ENCODE measurements around the gene TRPM2.

The TRPM2 gene

DNA sequence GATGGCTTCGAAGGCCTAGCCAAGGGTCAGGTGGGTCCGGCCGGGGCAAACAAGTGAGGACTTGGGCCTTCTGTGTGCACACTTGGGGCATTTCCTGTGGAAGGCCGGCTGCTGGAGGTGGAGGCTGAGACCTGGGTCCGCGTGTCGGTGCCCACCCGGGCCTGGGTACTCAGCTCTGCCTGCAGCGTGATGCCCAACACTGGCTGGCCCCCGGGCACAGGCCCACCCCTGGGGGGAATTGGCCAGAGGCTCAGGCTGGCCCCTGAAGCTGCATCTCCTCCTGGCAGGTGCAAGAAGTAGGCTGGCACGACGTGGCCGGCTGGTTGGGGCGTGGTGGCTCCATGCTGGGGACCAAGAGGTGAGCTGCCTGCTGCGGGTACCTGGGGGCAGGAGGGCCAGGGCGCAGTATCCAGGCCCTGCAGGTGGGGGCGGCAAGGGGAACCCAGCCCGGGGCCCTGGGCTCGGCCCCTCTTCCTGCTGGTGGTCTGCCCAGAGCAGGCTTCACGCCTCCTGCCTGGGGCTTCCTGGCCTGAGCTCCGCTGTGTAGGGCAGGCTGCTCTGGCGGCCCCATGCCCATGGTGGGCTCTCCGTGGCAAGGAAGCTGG lies 31.5 kb upstream of the TRPM2 start:
- DNase-seq (ENCODE audit: insufficient read length, low spot score) (no peak), FAIRE-seq (no peak)

DNA sequence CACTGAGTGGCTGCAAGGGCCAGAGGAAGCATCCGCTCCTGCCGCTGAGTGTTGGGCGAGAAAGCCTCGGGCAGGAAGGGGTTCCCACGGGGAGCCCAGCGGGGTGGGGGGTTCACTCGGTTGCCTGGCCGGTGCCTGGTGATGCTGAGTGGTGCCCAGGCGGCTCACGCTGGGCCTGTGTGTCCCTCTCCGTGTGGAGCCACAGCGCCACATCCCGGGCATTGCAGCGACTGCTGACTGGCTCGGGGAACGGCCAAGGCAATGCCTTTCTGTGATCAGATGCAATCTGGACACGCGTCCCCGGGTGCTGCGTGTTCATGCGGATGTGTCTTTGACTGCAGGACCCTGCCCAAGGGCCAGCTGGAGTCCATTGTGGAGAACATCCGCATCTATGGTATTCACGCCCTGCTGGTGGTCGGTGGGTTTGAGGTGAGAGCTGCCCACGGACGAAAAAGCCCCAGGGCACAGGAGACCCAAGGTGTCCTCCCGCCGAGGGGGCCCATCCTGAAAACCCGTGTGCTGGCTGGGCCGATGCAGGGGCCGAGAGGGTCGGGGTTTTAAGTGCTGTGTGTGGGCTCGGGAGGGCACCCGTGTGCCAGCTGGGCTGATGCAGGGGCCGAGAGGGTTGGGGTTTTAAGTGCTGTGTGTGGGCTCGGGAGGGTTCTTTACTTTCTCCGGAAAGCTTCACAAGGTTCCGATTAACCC lies 30.6 kb upstream of the TRPM2 start:
- no peak for FAIRE-seq
- DNase-seq (ENCODE audit: insufficient read length, low spot score) = no peak

DNA sequence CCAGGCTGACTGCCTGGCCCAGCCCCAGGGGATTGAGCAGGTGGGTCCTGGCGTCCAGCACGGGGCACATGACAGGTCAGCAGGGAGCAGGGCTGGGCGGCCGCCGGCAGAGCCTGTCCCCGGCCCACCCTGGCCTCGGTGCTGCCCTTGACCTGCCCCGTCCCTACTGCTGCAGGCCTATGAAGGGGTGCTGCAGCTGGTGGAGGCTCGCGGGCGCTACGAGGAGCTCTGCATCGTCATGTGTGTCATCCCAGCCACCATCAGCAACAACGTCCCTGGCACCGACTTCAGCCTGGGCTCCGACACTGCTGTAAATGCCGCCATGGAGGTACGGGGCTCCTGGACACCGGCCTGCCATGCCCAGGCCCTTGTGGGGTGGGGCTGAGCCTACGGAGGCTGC lies 29.8 kb upstream of the TRPM2 start:
- no peak for DNase-seq (ENCODE audit: insufficient read length, low spot score)
- FAIRE-seq = no peak

DNA sequence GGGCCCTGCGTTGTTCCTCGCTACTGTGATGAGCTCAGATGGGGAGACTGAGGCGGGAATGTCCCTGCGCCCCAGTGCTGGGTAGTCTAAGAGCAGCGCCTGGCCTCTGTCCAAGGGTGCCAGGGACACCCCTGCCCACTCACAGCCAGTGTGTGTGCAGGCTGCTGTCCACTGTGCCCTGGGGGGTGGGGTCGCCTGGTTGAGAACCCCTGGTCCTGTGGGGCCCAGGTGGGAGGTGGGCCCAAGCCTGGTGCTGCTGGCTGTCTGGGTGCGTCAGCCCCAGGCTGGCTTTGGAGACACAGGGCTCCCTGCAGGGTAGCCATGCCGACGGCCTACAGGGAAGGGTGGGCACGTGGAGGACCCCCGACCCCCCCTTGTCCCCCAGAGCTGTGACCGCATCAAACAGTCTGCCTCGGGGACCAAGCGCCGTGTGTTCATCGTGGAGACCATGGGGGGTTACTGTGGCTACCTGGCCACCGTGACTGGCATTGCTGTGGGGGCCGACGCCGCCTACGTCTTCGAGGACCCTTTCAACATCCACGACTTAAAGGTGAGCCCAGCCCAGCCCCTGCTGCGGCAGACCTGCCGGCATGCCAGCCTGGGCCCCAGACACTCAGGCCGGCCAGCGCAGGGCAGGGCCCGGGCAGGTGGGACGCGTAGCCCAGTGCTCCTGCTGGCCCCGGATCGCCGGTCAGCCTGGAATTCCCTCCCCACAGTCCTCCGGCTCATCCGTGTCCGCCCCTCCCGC lies 29.1 kb upstream of the TRPM2 start:
- DNase-seq (ENCODE audit: insufficient read length, low spot score) (no peak), FAIRE-seq (no peak)

DNA sequence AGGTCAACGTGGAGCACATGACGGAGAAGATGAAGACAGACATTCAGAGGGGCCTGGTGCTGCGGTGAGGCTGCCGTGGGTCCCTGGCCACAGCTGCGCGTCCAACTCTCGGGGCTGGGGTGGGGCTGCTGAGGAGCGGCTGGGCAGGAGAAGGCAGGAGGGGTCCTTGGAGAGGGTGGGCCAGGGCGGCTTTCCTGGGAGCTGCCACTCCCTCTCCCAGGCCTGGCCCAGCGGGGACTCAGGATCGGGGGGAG lies 28.6 kb upstream of the TRPM2 start:
- FAIRE-seq = no peak
- no peak for DNase-seq (ENCODE audit: insufficient read length, low spot score)

DNA sequence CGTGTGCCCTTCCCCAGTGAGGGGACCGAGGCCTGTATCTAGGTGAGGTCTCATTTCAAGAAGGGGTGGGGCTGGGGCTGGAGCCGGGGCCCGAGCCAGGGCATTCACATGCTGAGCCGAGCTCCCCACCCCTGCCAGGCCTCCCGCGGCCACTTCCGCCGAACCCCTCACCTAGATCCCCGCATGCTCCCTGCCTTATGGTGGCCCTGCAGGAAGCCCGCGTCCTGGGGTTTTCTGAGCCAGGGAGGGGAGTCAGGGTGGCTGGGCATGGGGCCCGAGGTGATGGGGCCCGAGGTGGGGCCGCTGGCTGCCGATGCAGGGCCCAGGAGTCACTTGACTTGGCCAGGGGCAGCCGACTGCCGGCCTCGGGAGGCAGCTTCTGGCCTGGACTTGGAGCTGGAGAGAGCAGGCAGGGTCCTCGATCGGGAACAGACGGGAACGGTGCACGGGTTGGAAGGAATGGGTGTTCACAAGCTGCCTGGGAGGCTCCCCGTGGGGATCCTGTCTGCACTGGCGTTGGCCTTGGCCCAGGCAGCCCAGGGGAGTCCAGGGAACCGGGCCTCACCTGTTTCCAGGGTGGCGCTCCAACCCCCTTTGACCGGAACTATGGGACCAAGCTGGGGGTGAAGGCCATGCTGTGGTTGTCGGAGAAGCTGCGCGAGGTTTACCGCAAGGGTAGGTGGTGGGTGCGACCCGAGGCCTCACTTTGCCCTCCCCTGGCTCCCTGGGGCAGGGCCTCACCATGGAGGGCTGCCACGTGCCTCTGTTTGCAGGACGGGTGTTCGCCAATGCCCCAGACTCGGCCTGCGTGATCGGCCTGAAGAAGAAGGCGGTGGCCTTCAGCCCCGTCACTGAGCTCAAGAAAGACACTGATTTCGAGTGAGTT lies 27.8 kb upstream of the TRPM2 start:
- no peak for DNase-seq (ENCODE audit: insufficient read length, low spot score)
- no peak for FAIRE-seq

DNA sequence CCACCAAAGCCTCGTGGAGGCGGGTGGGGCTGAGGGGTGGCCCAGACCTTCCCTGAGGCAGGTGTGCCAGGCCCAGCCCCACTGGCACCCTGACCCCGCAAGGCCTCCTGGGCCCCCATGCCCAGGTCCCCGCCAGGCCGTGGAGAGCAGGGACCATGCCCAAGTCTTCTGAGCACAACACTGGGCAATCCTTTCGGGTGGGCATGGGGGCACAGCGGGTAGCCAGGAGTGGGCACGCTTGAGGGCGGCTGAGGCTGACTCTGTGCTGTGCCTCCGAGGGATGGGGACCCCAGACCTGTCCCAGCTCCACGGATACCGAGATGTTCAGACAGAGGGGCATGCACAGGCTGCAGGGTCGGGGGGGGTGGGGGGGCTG lies 27.2 kb upstream of the TRPM2 start:
- DNase-seq (ENCODE audit: insufficient read length, low spot score) = no peak
- FAIRE-seq = no peak

DNA sequence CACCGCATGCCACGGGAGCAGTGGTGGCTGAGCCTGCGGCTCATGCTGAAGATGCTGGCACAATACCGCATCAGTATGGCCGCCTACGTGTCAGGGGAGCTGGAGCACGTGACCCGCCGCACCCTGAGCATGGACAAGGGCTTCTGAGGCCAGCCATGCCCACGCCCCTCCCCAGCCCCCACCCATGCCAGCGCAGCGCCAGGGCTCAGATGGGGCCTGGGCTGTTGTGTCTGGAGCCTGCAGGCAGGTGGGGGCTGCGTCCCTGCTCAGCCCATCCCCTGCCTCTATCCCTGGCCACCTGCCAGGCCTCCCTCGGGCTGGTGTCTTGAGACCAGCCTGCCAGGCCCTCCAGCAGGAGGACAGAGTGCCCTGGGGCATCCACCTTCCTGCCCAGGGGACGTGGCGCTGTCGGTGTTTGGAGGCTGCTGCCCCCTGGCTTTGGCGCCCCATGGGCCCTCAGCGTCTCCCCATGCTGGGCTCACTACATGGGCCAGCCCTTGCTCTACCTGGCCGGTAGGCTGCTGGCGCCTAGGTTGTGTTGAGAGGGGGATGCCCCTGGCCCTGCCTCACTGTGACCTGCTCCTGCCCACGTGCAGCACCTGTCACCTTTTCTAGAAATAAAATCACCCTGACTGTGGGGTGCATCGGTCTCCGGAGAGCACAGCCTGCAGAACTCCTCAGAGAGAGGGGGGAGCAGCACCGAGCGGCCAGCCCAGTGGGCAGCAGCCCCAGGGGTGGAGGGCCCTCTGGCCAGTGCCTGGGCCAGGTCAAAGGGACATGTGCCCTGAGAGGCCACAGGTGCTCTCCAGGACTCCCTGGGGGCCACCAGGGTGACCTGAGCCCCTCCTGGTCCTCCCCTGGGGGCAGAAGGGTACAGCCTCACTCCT lies 26.5 kb upstream of the TRPM2 start:
- FAIRE-seq (no peak), DNase-seq (ENCODE audit: insufficient read length, low spot score) (no peak)

DNA sequence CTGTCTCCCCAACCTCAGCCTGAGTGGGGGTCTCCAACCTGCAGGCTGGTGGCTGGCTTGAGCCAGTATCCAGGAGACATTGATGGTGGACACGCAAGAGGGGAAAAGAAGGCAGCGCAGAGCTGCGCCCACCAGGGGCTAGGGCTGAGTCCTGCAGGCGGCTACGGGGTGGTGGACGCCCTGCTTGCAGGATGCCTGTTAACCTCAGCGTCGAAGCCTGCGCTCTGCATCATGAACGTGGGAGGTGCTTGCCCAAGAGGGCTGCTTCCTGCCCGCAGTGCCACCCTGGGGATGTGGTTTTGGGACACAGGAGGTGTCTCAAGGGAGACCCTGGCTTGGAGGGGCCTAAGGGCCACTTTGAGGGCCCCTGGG lies 25.8 kb upstream of the TRPM2 start:
- no peak for DNase-seq (ENCODE audit: insufficient read length, low spot score)
- FAIRE-seq = no peak

DNA sequence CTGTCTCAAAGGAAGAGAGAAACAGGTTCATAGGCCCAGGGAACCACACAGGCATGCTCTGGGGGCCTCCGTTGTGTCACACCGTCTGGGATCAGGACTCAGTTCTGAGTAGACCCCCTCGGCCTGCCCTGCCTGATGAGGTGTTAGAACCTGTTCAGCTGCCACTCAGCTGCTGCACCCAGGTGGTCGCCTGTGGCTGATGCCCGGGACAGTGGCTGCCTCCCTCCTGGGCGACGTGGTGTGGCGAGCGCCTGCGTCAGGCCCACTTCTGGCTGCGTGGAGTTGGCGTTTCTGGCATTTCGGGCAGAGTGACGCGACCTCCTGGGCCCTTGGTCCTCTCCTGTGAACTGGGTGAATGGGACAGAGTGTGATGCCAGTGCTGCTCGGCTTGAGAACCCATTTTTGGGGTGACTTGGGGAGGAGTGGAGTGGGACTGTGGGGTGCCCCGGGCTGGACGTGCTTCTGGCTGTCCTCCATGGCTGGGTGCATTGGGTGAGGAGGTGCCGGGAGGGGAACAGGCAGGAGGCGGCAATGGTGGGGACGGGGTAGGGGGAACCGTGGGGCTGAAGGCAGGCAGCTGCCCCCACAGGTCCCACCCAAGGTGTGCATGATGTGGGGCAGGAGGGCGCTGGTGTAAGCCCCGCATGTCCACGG lies 25.1 kb upstream of the TRPM2 start:
- DNase-seq (ENCODE audit: insufficient read length, low spot score) = no peak
- no peak for FAIRE-seq

DNA sequence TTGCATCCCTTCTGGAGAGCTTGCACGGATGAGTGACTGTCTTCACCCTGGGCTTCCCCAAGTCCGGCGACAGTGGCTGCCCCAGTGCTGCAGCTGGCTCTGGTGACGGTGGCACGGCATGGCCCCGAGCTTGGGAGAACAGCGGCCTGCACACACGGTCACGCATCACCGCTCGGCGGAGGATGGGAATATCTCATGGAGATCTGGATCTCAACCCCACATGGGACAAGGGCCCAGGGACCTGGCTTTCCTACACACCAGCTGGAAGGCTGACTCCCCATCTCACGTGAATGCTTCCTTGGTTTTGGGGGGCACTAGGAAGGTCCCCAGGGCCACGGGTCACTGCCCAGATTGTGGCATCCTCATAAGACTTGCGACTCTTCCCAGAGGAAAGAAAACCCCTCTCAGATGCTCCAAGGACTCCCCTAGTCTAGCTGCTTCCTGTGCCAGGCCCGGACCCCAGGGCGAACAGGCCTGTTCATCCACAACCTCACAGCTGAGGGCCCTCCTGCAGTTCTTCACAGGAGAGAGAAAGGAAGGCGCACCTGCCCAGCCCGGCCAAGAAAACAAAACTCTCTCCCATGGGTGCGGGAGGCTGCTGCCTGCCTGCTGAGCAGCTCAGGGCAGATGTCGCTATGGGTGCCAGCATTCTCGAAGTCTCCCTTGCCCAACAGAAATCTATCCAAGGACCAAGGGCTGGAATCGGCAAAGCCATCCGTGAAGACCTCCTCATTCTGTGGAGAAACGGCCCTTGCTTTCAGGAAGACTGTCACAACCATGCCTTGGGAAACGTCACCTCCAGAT lies 24.1 kb upstream of the TRPM2 start:
- FAIRE-seq (no peak), DNase-seq (ENCODE audit: insufficient read length, low spot score) (no peak)

DNA sequence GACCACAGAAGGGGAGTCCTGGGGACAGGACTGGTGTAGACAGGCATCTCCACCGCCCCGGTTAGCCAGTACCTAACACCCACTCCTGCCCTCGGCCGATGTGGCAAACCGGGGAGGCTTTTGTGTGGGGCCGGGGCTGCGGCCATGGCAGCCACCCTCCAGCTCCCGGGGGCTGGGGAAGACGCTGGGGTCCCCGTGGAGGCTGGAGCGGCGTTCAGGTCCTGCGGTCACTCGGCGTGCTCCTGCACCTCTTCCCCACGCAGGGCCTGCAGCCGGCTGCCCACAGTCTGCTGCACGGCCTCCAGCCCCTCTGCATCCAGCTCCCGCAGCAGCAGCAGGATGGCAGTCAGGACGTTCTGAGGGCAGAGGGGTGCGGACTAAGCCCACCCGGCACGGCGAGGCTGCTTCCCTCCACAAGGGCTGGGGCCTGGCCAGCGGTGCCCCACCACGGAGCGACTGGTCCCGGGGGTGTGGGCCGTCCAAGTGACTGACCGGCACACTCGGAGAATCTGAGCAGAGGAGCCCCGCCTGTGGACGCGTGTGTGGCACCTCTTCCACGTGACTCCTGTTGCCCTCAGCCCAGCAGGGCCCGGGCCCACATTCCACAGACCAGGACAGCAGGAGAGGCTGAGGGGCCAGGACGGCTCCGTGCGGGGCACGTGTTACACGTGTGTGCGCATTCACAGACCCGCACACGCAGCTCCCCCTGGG lies 23.3 kb upstream of the TRPM2 start:
- no peak for FAIRE-seq

DNA sequence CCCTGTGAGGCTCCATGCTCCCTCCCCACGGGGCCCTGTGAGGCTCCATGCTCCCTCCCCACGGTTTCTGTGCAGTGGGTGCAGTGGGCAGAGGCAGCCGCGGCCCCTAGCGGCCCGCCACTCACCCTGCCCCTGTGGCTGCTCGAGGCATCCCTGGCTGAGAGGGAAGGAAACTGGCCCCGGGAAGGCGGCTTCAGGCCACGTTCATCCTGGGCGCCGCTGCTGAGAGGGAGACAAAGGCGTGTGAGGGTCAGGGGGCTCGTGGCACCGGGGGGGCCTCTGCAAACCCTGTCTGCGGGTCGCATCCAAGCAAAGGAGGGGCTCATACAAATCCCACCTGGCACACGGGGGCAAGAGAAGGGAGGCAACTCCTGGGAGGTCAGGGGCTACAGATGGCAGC lies 22.7 kb upstream of the TRPM2 start:
- FAIRE-seq (no peak), DNase-seq (ENCODE audit: insufficient read length, low spot score) (no peak)

More for the DNA sequence above, 23.3 kb upstream of the TRPM2 start:
- DNase-seq (ENCODE audit: insufficient read length, low spot score) = no peak

DNA sequence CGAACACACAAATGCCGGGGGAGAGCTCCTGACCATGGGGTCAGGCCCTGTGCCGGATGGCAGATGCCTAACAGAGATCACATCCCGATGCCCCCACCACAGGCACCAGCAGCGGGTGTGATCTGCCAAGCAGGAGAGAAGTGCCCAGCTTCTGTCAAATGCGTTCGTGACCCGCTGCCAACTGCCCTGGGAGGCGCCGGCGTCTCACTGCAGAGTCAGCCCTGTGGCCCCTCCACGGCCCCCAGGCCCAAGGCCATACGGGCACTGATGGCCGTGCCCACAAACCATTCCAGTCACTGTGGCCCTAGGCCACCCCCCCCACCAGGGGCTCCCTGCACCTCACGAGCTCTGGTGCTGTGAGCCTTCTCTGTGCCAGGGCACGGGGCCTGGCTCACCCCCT lies 22.2 kb upstream of the TRPM2 start:
- FAIRE-seq (no peak), DNase-seq (ENCODE audit: insufficient read length, low spot score) (no peak)

DNA sequence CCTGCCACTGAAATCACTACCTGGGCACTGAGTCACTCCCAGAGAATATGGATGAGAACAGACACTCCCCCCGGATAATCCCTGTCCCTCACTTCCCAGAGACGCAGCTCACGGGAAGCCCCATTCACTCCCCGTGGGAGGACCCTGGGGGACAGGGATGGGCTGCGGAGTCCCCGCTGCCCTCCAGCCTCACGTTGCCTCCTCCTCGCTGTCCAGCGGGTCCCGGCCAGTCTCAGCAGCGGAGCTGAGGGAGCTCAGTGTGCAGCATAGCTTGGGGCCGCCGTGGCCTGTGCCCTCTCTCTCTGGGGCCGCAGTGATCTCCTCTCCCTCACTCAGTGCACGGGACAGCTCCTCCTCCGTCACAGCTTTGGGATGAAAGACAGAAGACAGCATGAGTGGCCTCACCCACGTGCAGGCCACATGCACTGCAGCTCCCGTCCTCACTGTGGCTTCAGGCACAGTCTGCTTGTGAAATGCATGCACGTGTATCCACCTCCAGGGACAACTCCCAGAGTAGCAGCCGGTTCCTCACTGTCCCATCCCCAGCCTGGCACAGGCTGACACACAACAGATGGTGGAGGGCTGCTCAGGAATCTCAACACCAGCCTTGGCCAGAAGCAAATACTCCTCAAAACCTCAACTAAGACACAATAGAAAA lies 21.6 kb upstream of the TRPM2 start:
- FAIRE-seq (no peak), DNase-seq (ENCODE audit: insufficient read length, low spot score) (no peak)

DNA sequence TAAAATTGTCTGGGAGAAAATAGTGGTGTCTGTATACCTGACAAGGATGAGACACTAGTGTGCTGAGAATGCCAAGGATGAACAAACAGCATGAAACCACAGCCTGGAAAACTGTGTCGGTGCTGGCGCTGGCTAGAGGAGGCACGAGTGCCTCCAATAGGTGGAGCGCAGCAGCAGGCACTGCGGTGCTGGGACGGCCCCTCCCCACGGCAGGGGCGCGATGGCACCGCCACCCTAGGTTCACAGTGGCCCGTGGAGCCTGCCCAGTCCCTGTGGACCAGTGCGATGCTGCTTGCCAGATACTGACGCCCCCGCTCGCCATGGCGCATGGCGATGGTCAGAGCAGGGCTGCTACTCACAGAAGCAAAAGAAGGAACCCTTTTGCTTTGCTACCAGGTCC lies 21.0 kb upstream of the TRPM2 start:
- FAIRE-seq = no peak

DNA sequence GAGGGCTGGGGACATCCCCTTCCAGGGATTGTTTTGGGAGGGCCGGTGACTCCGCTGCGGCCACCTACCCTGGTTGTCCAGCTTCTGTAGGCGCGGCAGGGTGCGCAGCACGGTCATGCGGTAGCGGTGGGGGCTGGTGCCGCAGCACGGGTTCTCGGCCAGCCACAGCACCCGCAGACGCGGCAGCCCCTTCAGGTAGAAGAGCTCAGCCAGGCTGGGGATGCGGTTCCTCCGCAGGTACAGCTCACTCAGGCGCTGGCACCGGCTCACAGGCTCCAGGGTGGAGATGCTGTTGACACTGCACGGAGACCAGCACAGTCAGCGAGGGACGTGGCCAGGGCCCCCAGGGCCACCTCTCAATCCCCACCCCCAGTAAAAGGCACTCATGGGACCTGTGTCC lies 20.5 kb upstream of the TRPM2 start:
- DNase-seq (ENCODE audit: insufficient read length, low spot score) (no peak), FAIRE-seq (no peak)

More for the DNA sequence above, 21.0 kb upstream of the TRPM2 start:
- DNase-seq (ENCODE audit: insufficient read length, low spot score) = no peak
